Measurements from ENCODE around the gene MYO15A.
"Not testable (repeated sequence)": the region's sequence is repeated elsewhere in the genome, so short reads cannot be mapped to it uniquely, and the experiment has no call there.

Gene MYO15A

GRCh38 chr17:18213666-18214270, 105.2 kb downstream of the MYO15A start:
- DNase-seq (ENCODE audit: low read depth, low spot score), result no peak

GRCh38 chr17:18216906-18217305, 108.3 kb downstream of the MYO15A start:
- DNase-seq (ENCODE audit: low read depth, low spot score), result not testable (repeated sequence)

- DNase-seq (ENCODE audit: low read depth, low spot score), result peak; percentile 49
Observed at GRCh38 chr17:18217412-18218015, 109.0 kb downstream of the MYO15A start.

- no peak for DNase-seq (ENCODE audit: low read depth, low spot score)
Observed at GRCh38 chr17:18218756-18219415, 110.3 kb downstream of the MYO15A start.

- DNase-seq (ENCODE audit: low read depth, low spot score), result no peak
Observed at GRCh38 chr17:18224053-18224386, 115.5 kb downstream of the MYO15A start.

- DNase-seq (ENCODE audit: low read depth, low spot score), result no peak
Observed at GRCh38 chr17:18224387-18225120, 116.0 kb downstream of the MYO15A start.

GRCh38 chr17:18225121-18225641, 116.6 kb downstream of the MYO15A start, which contains the start of gene LLGL1:
Gene LLGL1 (plus strand): TSS chr17:18225635. CDS start chr17:18225683, 48 bp downstream.
- peak; percentile 92 for DNase-seq (ENCODE audit: low read depth, low spot score)

- DNase-seq (ENCODE audit: low read depth, low spot score), result no peak
Observed at GRCh38 chr17:18225642-18226283, 117.2 kb downstream of the MYO15A start.

GRCh38 chr17:18226284-18226945, 117.9 kb downstream of the MYO15A start:
- no peak for DNase-seq (ENCODE audit: low read depth, low spot score)

- DNase-seq (ENCODE audit: low read depth, low spot score), result no peak
Observed at GRCh38 chr17:18227635-18228034, 119.1 kb downstream of the MYO15A start.

GRCh38 chr17:18228176-18228682, 119.7 kb downstream of the MYO15A start:
- DNase-seq (ENCODE audit: low read depth, low spot score), result no peak

GRCh38 chr17:18229254-18229653, 120.7 kb downstream of the MYO15A start:
- DNase-seq (ENCODE audit: low read depth, low spot score), result no peak

Measured in activated naive CD8-positive, alpha-beta T cell treated with anti-CD3 and anti-CD28 coated beads, Interleukin-2, amount 50 U/mL, for 16 hours (primary cell).